HepG2 (cell line): ENCODE measurements around the gene FBXW5. TPM values are rescaled to one million over a fixed set of nuclear protein-coding genes. Genes with fewer than 3 reads are reported as not detected.

Experiments
- ATAC-seq: fragments of 200-7000 bp; cut with Tn5 transposase; 3 replicates; pipeline ENCODE4 v1.9.1; 2020; ENCODE audit warnings: mild to moderate bottlenecking, moderate library complexity
- BruUV-seq: library from RNA; stranded (reverse); fragments of 400-500 nt; replicated peaks from 2 replicates; lab custom pipeline; 2021; lab: Mats Ljungman, UMichigan
- CTCF ChIA-PET: fragments of 300-600 bp; formaldehyde crosslinking; extraction: SDS; loops from one replicate; lab custom pipeline; 2021; ENCODE audit warnings: low total read pairs, inconsistent platforms, low intra/inter-chr PET ratio; lab: Yijun Ruan, JAX
- POLR2A ChIA-PET: fragments of 350-600 bp; sonication (Branson Sonifier 250); formaldehyde crosslinking; loops from one replicate; lab custom pipeline; 2020; ENCODE audit warnings: antibody characterized with exemption, inconsistent platforms; lab: Yijun Ruan, JAX
- DNase-seq: peaks from one replicate; pipeline ENCODE4 v3.0.0-alpha.2; 2015; ENCODE audit warnings: low spot score
- FAIRE-seq: peaks from 3 replicates; lab custom pipeline; 2011; peaks lifted over from hg19 to GRCh38; lab: Jason Lieb, UNC
- H2AFZ ChIP-seq: one replicate; pipeline ENCODE4 v1.6.1; 2011; ENCODE audit warnings: low read length, inconsistent platforms
- H3K27ac ChIP-seq: fragments of 300-600 bp; 3 replicates; pipeline ENCODE4 v1.8.0; 2011; ENCODE audit warnings: mixed run types, mild to moderate bottlenecking, mixed read lengths, low read length, inconsistent platforms; ENCODE audit not compliant: insufficient read depth; ENCODE audit errors: extremely low read length
- H3K27me3 ChIP-seq, 2 experiments: fragments of 200-600 bp in 1 of 2; 2 replicates in 1 of 2; 3 replicates in 1 of 2; pipeline versions ENCODE4 v1.6.0 to v1.8.0; 2011; ENCODE audit warnings: low read length in 2 of 2, mild to moderate bottlenecking in 2 of 2, moderate library complexity in 2 of 2, inconsistent platforms in 1 of 2; ENCODE audit not compliant: insufficient read depth in 2 of 2, control insufficient read depth in 1 of 2
- H3K36me3 ChIP-seq, 2 experiments: fragments of 200-600 bp in 1 of 2; replicated peaks in 1 of 2; 2 replicates in 1 of 2; 3 replicates in 1 of 2; pipeline versions ENCODE4 v1.5.1 to v1.8.0; 2011; ENCODE audit warnings: low read length in 2 of 2, inconsistent platforms in 1 of 2; ENCODE audit not compliant: insufficient read depth in 2 of 2, control insufficient read depth in 1 of 2
- H3K4me1 ChIP-seq: 2 replicates; pipeline ENCODE4 v1.5.1; 2012; ENCODE audit warnings: low read length, inconsistent platforms; ENCODE audit not compliant: insufficient read depth
- H3K4me2 ChIP-seq: 2 replicates; pipeline ENCODE4 v1.6.0; 2011; ENCODE audit warnings: low read depth, low read length, inconsistent platforms
- H3K4me3 ChIP-seq, 3 experiments: fragments of 200-600 bp in 1 of 3; sonication (generic), shearing (Covaris generic) in 1 of 3; replicated peaks in 1 of 3; 2 replicates each; pipeline ENCODE4 v1.5.1; 2011 to 2016; ENCODE audit warnings: low read length in 3 of 3, inconsistent platforms in 2 of 3, low read depth in 2 of 3, mild to moderate bottlenecking in 2 of 3, control low read depth in 1 of 3, mixed read lengths in 1 of 3; ENCODE audit not compliant: insufficient read depth in 1 of 3
- H3K79me2 ChIP-seq: one replicate; pipeline ENCODE4 v1.6.1; 2011; ENCODE audit warnings: low read length, inconsistent platforms; ENCODE audit not compliant: insufficient read depth
- H3K9ac ChIP-seq: 2 replicates; pipeline ENCODE4 v1.6.0; 2011; ENCODE audit warnings: mild to moderate bottlenecking, low read depth, low read length, inconsistent platforms; ENCODE audit not compliant: insufficient read depth
- H3K9me3 ChIP-seq: 2 replicates; pipeline ENCODE4 v1.5.1; 2012; ENCODE audit warnings: mild to moderate bottlenecking, low read length
- H4K20me1 ChIP-seq: 2 replicates; pipeline ENCODE4 v1.6.0; 2011; ENCODE audit warnings: inconsistent platforms, mild to moderate bottlenecking, low read length, moderate library complexity; ENCODE audit not compliant: insufficient read depth
- ATM ChIP-seq: fragments of 450-650 bp; IDR thresholded peaks from 2 replicates; pipeline ENCODE4 v1.7.1; 2017; ENCODE audit warnings: mild to moderate bottlenecking, borderline replicate concordance
- CHCHD3 ChIP-seq: sonication (generic); formaldehyde crosslinking; IDR thresholded peaks from 2 replicates; pipeline ENCODE4 v1.8.0; 2022; ENCODE audit warnings: mild to moderate bottlenecking, missing genetic modification reagents, moderate library complexity
- EZH2 ChIP-seq: conservative IDR thresholded peaks from 2 replicates; pipeline ENCODE4 v1.6.1; 2012; ENCODE audit warnings: mild to moderate bottlenecking, low read depth, low read length, moderate library complexity
- GTF3A ChIP-seq: sonication (generic); formaldehyde crosslinking; conservative IDR thresholded peaks from 2 replicates; pipeline ENCODE4 v1.4.0; 2020; ENCODE audit warnings: mild to moderate bottlenecking, missing genetic modification reagents
- RBM22 ChIP-seq: fragments of 200-400 bp; formaldehyde crosslinking; optimal IDR thresholded peaks from 2 replicates; pipeline ENCODE3; 2017; ENCODE audit warnings: mild to moderate bottlenecking, low read length, moderate library complexity
- SAFB2 ChIP-seq: sonication (generic); formaldehyde crosslinking; IDR thresholded peaks from 2 replicates; pipeline ENCODE4 v1.5.1; 2020; ENCODE audit warnings: missing genetic modification reagents, low read depth, mild to moderate bottlenecking, borderline replicate concordance
- SMAD1 ChIP-seq: sonication (generic); formaldehyde crosslinking; IDR thresholded peaks from 2 replicates; pipeline ENCODE4 v1.4.0; 2020; ENCODE audit warnings: missing genetic modification reagents, low read depth, mild to moderate bottlenecking, borderline replicate concordance
- SYNCRIP ChIP-seq: fragments of 200-400 bp; formaldehyde crosslinking; IDR thresholded peaks from 2 replicates; pipeline ENCODE4 v1.6.1; 2018; ENCODE audit warnings: mild to moderate bottlenecking, low read depth, low read length; ENCODE audit not compliant: insufficient read depth
- ZIK1 ChIP-seq: sonication (generic); formaldehyde crosslinking; IDR thresholded peaks from 2 replicates; pipeline ENCODE4 v1.5.0; 2020; ENCODE audit warnings: mild to moderate bottlenecking, low read depth, missing genetic modification reagents, borderline replicate concordance
- ZNF232 ChIP-seq: sonication (generic); formaldehyde crosslinking; IDR thresholded peaks from 2 replicates; pipeline ENCODE4 v1.4.0; 2020; ENCODE audit warnings: missing genetic modification reagents, borderline replicate concordance
- ZNF468 ChIP-seq: sonication (generic); formaldehyde crosslinking; IDR thresholded peaks from 2 replicates; pipeline ENCODE4 v1.8.0; 2022; ENCODE audit warnings: mild to moderate bottlenecking, moderate library complexity, missing genetic modification reagents
- ZNF777 ChIP-seq: sonication (generic); formaldehyde crosslinking; IDR thresholded peaks from 2 replicates; pipeline ENCODE4 v1.4.0; 2020; ENCODE audit warnings: missing genetic modification reagents
- WGBS: methylation state at CpG from one replicate; pipeline ENCODE4 v1.1.6; 2017; ENCODE audit warnings: low lambda C conversion rate; 5-methylcytosine and 5-hydroxymethylcytosine counted together
- in situ Hi-C: cut with HindIII; loops from 2 replicates; pipeline ENCODE4 v1.10.0; 2017; ENCODE audit warnings: low pct_unique_long_range_greater_than_20kb; ENCODE audit not compliant: extremely low pct_ligation_motif_present
- intact Hi-C: fragments of 100-400 bp; cut with micrococcal nuclease; formaldehyde crosslinking; loops from one replicate; pipeline ENCODE4 v1.10.0; 2022; ENCODE audit not compliant: unreplicated experiment
- polyA plus RNA-seq, 8 experiments: library from polyadenylated mRNA; depleted of rRNA in 3 of 8; stranded (reverse) in 7 of 8; unstranded in 1 of 8; fragments of >200 nt; fragmentation: Illumina TruSeq in 4 of 8; extraction: Trizol in 4 of 8; gene quantifications; 2 replicates each; pipeline versions ENCODE4 v1.2.1 to v1.2.3, GENCODE V29; 2011 to 2016; ENCODE audit warnings: low read depth in 4 of 8, missing spikeins in 1 of 8, mixed read lengths in 1 of 8; ENCODE audit not compliant: insufficient read depth in 1 of 8
- total RNA-seq, 5 experiments: library from RNA; depleted of rRNA; stranded (reverse); fragments of >200 nt; fragmentation: Illumina TruSeq; extraction: Trizol; gene quantifications; 2 replicates each; pipeline ENCODE4 v1.2.3, GENCODE V29; 2016; ENCODE audit warnings: low read depth in 1 of 5
- TF ChIP-seq, protein P1 (sequence below): sonication (generic); formaldehyde crosslinking; IDR thresholded peaks from 2 replicates; pipeline ENCODE4 v1.4.0; 2020; ENCODE audit warnings: mild to moderate bottlenecking, missing genetic modification reagents
- TF ChIP-seq, protein P2 (sequence below): sonication (generic); formaldehyde crosslinking; IDR thresholded peaks from 2 replicates; pipeline ENCODE4 v1.4.0; 2020; ENCODE audit warnings: missing genetic modification reagents

Gene FBXW5
- total and polyA plus RNA-seq, 2 of the 13 experiments (the other 11 are each of a cell fraction or from before 2014, with no cell fraction given) = 52.0 to 60.4 TPM

DNA sequence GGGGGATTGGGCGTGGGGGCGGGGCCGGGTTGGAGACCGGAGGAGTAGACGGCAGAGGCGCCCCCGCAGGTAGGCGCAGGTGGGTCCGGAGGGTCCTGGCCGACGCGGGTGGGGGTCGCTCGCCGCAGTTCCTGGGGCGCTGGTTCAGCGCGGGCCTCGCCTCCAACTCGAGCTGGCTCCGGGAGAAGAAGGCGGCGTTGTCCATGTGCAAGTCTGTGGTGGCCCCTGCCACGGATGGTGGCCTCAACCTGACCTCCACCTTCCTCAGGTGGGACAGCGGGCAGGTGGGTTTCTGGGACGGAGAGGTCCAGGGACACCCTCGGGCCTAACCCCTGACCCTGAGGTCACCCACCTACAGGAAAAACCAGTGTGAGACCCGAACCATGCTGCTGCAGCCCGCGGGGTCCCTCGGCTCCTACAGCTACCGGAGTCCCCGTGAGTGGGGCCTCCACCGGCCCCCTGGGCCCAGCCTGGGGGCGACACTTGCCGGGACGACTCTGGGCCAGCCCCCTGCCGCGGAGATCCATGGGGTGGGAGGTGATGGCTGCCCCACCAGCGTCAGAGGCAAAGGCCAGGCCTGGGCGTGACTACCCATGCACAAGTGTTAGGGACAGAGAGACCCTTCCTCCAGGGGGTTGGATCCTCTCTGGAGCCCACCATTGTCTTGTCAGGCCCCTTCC is 34.5 kb upstream of the FBXW5 start:
- no TSS peak for BruUV-seq
- no peaks in the 10 kb centered on the region for H3K36me3 ChIP-seq
- no peaks in the 10 kb centered on the region for H3K79me2 ChIP-seq
- in situ Hi-C loops (no loop called here), intact Hi-C loops (no loop called here)
- 81% methylated on average over 21 of the region's 41 CpGs for WGBS
- no peak overlapping the region for H3K27ac ChIP-seq
- no peak overlapping the region for H3K9ac ChIP-seq
- ChIA-PET POLR2A (interaction anchor here (1.1 to 2.3 kb wide), 2 partner anchors 13 to 29 kb away, joined by 5 to 13 read pairs; partner anchors contain the start of gene PAXX), CTCF (no interaction called here)
- H3K4me2 ChIP-seq = no peak overlapping the region
- no peak for FAIRE-seq
- no peaks in the 10 kb centered on the region for H3K9me3 ChIP-seq
- H3K27me3 ChIP-seq = peaks cover 11 to 60% of the 10 kb centered on the region in 2 experiments
- H4K20me1 ChIP-seq = no peaks in the 10 kb centered on the region
- H2AFZ ChIP-seq = no peak overlapping the region
- ATAC-seq = no peak
- H3K4me3 ChIP-seq = no peak overlapping the region
- H3K4me1 ChIP-seq = peaks cover 39% of the 10 kb centered on the region
- no peak for DNase-seq
- TF ChIP-seq ZNF232 (CRISPR knock-in tag) (no peak), SMAD1 (no peak), EZH2 (no peak), CHCHD3 (CRISPR knock-in tag) (no peak), ATM (no peak), SYNCRIP (no peak), ZNF777 (no peak), RBM22 (no peak), ZIK1 (CRISPR knock-in tag) (no peak), GTF3A (CRISPR knock-in tag) (no peak), ZNF468 (CRISPR knock-in tag) (no peak), SAFB2 (no peak)
- TF ChIP-seq, protein P1, sequence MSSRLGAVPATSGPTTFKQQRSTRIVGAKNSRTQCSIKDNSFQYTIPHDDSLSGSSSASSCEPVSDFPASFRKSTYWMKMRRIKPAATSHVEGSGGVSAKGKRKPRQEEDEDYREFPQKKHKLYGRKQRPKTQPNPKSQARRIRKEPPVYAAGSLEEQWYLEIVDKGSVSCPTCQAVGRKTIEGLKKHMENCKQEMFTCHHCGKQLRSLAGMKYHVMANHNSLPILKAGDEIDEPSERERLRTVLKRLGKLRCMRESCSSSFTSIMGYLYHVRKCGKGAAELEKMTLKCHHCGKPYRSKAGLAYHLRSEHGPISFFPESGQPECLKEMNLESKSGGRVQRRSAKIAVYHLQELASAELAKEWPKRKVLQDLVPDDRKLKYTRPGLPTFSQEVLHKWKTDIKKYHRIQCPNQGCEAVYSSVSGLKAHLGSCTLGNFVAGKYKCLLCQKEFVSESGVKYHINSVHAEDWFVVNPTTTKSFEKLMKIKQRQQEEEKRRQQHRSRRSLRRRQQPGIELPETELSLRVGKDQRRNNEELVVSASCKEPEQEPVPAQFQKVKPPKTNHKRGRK = no peak
- TF ChIP-seq, protein P2, sequence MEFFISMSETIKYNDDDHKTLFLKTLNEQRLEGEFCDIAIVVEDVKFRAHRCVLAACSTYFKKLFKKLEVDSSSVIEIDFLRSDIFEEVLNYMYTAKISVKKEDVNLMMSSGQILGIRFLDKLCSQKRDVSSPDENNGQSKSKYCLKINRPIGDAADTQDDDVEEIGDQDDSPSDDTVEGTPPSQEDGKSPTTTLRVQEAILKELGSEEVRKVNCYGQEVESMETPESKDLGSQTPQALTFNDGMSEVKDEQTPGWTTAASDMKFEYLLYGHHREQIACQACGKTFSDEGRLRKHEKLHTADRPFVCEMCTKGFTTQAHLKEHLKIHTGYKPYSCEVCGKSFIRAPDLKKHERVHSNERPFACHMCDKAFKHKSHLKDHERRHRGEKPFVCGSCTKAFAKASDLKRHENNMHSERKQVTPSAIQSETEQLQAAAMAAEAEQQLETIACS (CRISPR knock-in tag) = no peak
